ENCODE measurements around the gene PUM1.

GRCh38 chr1:30962609-30963508 lies 102.7 kb downstream of the PUM1 start:
- peak in 1 of 2 donors; percentile 13 for TF ChIP-seq POLR2AphosphoS5 (IDR thresholded peaks at IDR 0.05)
- no peak for TF ChIP-seq POLR2A (IDR thresholded peaks at IDR 0.05; ENCODE audit: low read depth)

All from esophagus muscularis mucosa (tissue), 2 donors.